GM19240 (cell line): ENCODE measurements around the gene ANKRD10.

ENCODE experiments used
- DNase-seq: peaks from one replicate; pipeline ENCODE4 v3.0.0; 2011; ENCODE audit warnings: low spot score; ENCODE audit not compliant: insufficient read length

Gene ANKRD10

GRCh38 chr13:110885966-110886869 is 28.7 kb downstream of the ANKRD10 start:
- DNase-seq, result no peak

- DNase-seq, result no peak
These were observed 29.4 kb downstream of the ANKRD10 start for GRCh38 chr13:110885516-110885915.

DNA sequence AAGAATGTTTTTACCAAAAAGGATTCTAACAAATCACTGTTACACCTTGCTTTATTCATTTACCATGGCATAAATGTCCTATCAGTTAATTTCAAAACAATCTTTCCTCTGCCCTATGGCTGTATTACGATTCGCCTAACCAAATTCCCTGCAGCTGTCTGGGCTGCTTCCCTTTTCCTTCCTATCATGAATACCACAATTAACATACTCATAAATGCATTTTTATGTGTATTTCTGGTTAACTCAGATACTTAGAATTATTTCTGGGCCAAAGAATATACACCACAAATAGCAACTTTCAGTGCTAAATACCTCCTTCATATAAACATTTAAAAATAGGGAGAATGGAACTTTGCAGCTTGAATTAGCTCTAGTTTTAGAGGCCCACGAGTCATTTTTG is 30.4 kb downstream of the ANKRD10 start:
- DNase-seq, result no peak

DNA sequence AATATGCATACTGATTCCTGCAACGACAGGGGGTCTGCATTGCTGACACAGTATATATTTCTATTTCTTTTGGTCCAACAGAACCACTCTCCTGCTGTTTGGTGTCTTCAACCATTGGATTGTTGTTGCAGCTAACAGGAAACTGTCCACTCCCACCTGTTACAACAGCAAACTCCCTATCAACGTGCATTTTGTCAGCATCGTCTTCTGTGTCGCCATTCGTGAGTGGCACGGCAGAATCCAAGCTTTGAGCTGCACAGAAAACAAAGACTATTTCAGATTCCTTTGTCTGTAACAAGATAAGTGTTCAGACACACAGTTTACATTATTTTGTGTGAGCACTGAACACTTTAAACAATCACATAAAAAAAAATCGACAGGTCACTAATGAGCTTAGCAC is 31.3 kb downstream of the ANKRD10 start:
- DNase-seq, result no peak

DNA sequence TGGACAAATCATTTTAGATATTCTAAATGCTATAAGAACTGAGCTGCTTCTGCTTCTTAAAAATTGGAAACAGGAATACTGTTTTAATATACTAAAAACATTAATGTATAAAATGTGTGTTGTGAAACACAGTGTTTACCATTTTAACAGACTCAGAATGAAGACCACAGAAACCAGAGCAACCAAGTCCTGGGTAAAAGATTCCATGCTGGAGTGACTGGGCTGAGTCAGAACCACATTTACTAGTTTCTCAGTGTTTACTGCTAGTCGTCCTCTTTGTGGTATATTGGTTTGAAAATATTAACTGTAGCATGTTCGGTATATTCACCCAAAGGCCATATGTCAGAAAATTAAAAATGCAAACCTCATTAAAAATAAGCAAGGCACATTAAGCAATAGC is 31.9 kb downstream of the ANKRD10 start:
- no peak for DNase-seq

GRCh38 chr13:110881839-110882627 is 32.8 kb downstream of the ANKRD10 start:
- no peak for DNase-seq

GRCh38 chr13:110880627-110881026 is 34.2 kb downstream of the ANKRD10 start:
- DNase-seq, result no peak

DNA sequence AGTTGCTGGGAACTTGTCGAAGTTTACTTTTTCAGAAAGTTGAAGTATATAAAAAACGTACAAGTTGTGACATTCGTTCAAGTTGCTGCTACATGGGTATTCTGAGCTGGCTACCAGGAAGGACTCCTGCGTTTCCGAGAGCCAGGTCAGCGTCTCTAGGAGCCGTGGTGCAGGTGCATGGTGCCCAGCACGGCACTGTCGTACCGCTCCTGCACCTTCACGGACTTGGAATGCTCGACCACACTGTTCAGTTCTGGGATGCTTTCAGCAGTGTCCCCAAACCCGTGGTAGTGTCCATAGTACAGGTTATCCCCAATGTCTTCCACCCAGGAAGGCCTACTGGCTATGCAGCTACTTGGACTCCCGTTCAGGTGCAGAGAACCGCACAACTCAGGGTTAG is 35.4 kb downstream of the ANKRD10 start:
- no peak for DNase-seq

GRCh38 chr13:110877737-110878258 is 37.1 kb downstream of the ANKRD10 start:
- no peak for DNase-seq

DNA sequence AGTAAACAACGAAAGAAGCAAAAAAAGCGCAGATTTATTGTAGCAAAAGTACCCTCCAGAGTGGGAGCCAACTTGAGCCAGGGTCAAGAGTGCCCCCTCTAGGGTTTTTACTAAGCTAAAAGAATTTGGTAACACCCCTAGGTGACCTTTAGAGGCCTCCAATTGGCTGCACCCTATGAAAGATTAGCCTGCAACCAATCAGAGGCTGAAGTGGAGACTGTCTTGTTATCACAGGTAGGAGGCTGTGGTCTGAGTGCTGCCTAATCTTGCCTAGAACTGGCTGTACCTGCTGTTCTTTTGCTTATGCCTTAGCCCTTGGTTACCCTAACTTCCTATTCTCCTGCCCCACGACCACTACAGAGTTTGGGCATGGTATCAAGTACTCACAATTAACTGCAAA is 38.3 kb downstream of the ANKRD10 start:
- DNase-seq, result no peak

DNA sequence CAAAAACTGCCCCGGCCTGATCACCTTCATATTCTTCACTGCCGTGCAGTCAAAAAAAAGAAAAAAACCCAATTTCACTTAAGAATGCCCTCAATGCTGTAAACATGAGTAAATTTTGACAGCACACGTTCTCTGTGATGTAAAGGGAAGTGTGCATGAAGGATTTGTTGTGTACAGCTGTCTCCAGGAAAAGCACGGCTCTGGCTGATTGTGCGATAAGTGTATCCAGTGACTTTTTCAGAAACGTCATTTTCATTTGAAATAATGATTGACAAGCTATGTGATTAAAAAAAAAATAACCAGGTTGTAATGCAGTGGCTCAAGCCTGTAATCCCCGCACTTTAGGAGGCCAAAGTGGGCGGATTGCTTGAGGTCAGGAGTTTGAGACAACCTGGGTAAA is 39.6 kb downstream of the ANKRD10 start:
- DNase-seq, result no peak

GRCh38 chr13:110874508-110874960 is 40.3 kb downstream of the ANKRD10 start:
- no peak for DNase-seq

DNA sequence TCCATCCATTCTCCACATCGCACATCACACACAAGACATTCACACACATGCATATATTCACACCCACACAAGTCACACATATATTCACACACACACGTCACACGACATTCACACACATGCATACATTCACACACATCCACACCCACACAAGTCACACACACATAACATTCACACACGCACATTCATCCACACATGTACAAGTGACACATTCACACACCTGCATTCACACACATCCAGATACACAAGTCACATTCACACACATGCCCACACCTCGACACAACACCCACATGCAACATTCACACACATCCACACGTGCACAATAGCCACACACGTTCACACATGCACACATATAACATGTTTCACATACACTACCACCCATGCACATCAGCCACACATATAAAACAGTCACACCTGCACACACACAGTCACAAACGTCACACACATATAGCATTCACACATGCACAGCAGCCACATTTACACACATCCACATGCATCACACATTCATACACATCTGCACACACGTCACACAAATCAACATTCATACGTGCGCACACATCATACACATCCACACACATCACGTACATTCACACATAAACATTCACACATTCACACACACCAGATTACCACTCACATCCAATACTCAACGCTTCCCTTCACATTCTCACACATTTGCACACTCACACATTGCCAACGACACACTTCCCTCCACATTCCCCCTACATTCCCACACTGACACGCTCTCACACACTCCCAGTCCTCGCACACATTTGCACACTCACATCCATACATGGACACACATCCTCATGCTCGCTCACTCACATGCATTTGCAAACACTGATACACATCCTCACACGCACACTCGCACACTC is 41.0 kb downstream of the ANKRD10 start:
- DNase-seq, result no peak

- DNase-seq, result no peak
These were observed 41.9 kb downstream of the ANKRD10 start for GRCh38 chr13:110872768-110873638.

- no peak for DNase-seq
These were observed 42.7 kb downstream of the ANKRD10 start for GRCh38 chr13:110872034-110872767.

- no peak for DNase-seq
These were observed 44.8 kb downstream of the ANKRD10 start for GRCh38 chr13:110869805-110870706.

DNA sequence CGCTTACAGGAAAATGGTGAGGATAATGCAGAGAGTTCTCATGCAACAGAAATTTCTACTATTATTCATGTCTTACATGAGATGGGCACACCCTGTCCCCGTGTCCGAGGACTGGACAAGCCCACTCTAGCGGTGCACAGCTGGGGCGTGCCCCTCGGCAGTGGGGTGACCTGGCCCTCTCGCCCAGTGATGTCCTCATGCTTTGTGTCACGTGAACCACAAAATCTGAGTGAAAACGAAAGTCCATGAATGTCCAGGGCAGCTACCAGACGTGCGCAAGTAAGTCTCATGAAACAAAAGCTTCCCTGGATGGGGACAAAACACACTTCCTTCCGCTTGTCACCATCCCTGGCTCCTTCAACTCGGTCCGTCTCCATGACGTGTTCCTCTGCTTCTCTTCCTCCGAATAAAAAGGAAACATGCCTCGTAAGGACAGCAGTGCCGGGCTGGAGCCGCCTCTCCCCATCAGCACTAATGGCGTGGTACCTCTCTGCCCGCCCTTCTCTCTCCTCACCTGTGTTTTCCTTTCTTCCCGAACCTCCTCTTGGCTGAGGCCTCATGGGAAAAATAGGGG is 45.6 kb downstream of the ANKRD10 start:
- DNase-seq, result no peak

GRCh38 chr13:110868720-110869119 is 46.1 kb downstream of the ANKRD10 start:
- DNase-seq, result no peak
